ENCODE measurements around the gene TMEM247.
"Not testable (repeated sequence)": the region's sequence is repeated elsewhere in the genome, so short reads cannot be mapped to it uniquely, and the experiment has no call there.

Gene TMEM247

GRCh38 chr2:46512185-46512584 lies 32.8 kb downstream of the TMEM247 start:
- DNase-seq (ENCODE audit: low spot score): no peak

- no peak for DNase-seq (ENCODE audit: low spot score)
These were observed 35.4 kb downstream of the TMEM247 start for GRCh38 chr2:46514738-46515137.

- no peak for DNase-seq (ENCODE audit: low spot score)
These were observed 38.1 kb downstream of the TMEM247 start for GRCh38 chr2:46517485-46517884.

GRCh38 chr2:46518861-46519260 lies 39.5 kb downstream of the TMEM247 start:
- DNase-seq (ENCODE audit: low spot score): no peak

- DNase-seq (ENCODE audit: low spot score): no peak
These were observed 39.9 kb downstream of the TMEM247 start for GRCh38 chr2:46519265-46519664.

- no peak for DNase-seq (ENCODE audit: low spot score)
These were observed 40.9 kb downstream of the TMEM247 start for GRCh38 chr2:46520130-46520711.

- DNase-seq (ENCODE audit: low spot score): no peak
These were observed 41.9 kb downstream of the TMEM247 start for GRCh38 chr2:46521215-46521683.

GRCh38 chr2:46522385-46522784 lies 43.0 kb downstream of the TMEM247 start:
- not testable (repeated sequence) for DNase-seq (ENCODE audit: low spot score)

GRCh38 chr2:46525522-46526155 lies 46.3 kb downstream of the TMEM247 start:
- DNase-seq (ENCODE audit: low spot score): no peak

GRCh38 chr2:46528880-46529279 lies 49.5 kb downstream of the TMEM247 start:
- no peak for DNase-seq (ENCODE audit: low spot score)

- no peak for DNase-seq (ENCODE audit: low spot score)
These were observed 51.3 kb downstream of the TMEM247 start for GRCh38 chr2:46530639-46531038.

- no peak for DNase-seq (ENCODE audit: low spot score)
These were observed 52.5 kb downstream of the TMEM247 start for GRCh38 chr2:46531863-46532262.

Data from RKO (cell line).